LoVo (cell line): ENCODE measurements around the gene TRIM31.
A peak's percentile ranks its signal among the peaks of the same experiment; 100 is the strongest.

Experiments
- DNase-seq: peaks from one replicate; pipeline ENCODE4 v3.0.0-alpha.2; 2016; ENCODE audit warnings: low spot score

TRIM31 gene

GRCh38 chr6:30075790-30076732, 36.8 kb downstream of the TRIM31 start:
- DNase-seq, result peak; percentile 87

- no peak for DNase-seq
These were observed 37.6 kb downstream of the TRIM31 start, which contains the start of gene RNF39 for GRCh38 chr6:30075094-30075789. RNF39 (minus strand) TSS chr6:30075769; CDS start chr6:30075585, 184 bp downstream.

GRCh38 chr6:30074331-30075093, 38.4 kb downstream of the TRIM31 start:
- DNase-seq, result no peak

GRCh38 chr6:30073489-30074235, 39.2 kb downstream of the TRIM31 start:
- no peak for DNase-seq

- no peak for DNase-seq
These were observed 41.0 kb downstream of the TRIM31 start for GRCh38 chr6:30071858-30072257.

GRCh38 chr6:30071081-30071818, 41.6 kb downstream of the TRIM31 start:
- DNase-seq, result no peak

- no peak for DNase-seq
These were observed 45.3 kb downstream of the TRIM31 start for GRCh38 chr6:30067460-30068139.

GRCh38 chr6:30066577-30067459, 46.1 kb downstream of the TRIM31 start, which contains the start of gene PPP1R11:
PPP1R11 (plus strand) TSS chr6:30067198; CDS start chr6:30067411, 213 bp downstream.
- peak; percentile 99 for DNase-seq

GRCh38 chr6:30066082-30066481, 46.8 kb downstream of the TRIM31 start:
- no peak for DNase-seq

- no peak for DNase-seq
These were observed 49.6 kb downstream of the TRIM31 start for GRCh38 chr6:30063315-30063714.

GRCh38 chr6:30062471-30063178, 50.3 kb downstream of the TRIM31 start:
- DNase-seq, result no peak

- peak; percentile 15 for DNase-seq
These were observed 50.9 kb downstream of the TRIM31 start for GRCh38 chr6:30061858-30062458.

- peak; percentile 97 for DNase-seq
These were observed 51.6 kb downstream of the TRIM31 start, which contains the start of gene POLR1H for GRCh38 chr6:30061092-30061857. POLR1H (plus strand) TSS chr6:30061265; CDS start chr6:30061525, 260 bp downstream.

- no peak for DNase-seq
These were observed 52.2 kb downstream of the TRIM31 start for GRCh38 chr6:30060606-30061091.

- DNase-seq, result no peak
These were observed 57.4 kb downstream of the TRIM31 start for GRCh38 chr6:30055513-30055912.

GRCh38 chr6:30053682-30054081, 59.2 kb downstream of the TRIM31 start:
- no peak for DNase-seq
